BJ (cell line): ENCODE data around the gene GRK1. TPM values are rescaled to one million over a fixed set of nuclear protein-coding genes. Genes with fewer than 3 reads are reported as not detected.

Source experiments
- CTCF ChIA-PET: fragments of 350-600 bp; formaldehyde crosslinking; extraction: SDS; loops from one replicate; lab custom pipeline; 2021; ENCODE audit warnings: antibody characterized with exemption, inconsistent platforms; lab: Yijun Ruan, JAX
- POLR2A ChIA-PET: fragments of 300-600 bp; sonication (Branson Sonifier 250); formaldehyde crosslinking; extraction: SDS; loops from one replicate; lab custom pipeline; 2021; ENCODE audit warnings: antibody characterized with exemption; lab: Charles Lee
- DNase-seq: peaks from one replicate; pipeline ENCODE4 v3.0.0-alpha.2; 2011; ENCODE audit warnings: low read depth
- H3K27me3 ChIP-seq: 2 replicates; pipeline ENCODE4 v1.6.0; 2011; ENCODE audit warnings: low read length; ENCODE audit not compliant: control insufficient read depth, insufficient read depth
- H3K36me3 ChIP-seq: 2 replicates; pipeline ENCODE4 v1.5.1; 2011; ENCODE audit warnings: low read length; ENCODE audit not compliant: control insufficient read depth, insufficient read depth
- H3K4me3 ChIP-seq: 2 replicates; pipeline ENCODE4 v1.5.1; 2011; ENCODE audit warnings: low read depth, mild to moderate bottlenecking, control low read depth, low read length
- CTCF ChIP-seq: IDR thresholded peaks from 2 replicates; pipeline ENCODE4 v1.5.1; 2011; ENCODE audit warnings: low read depth, mild to moderate bottlenecking, control low read depth, inconsistent platforms, low read length, moderate library complexity; ENCODE audit not compliant: insufficient read depth
- polyA plus RNA-seq: library from polyadenylated mRNA; depleted of rRNA; stranded (reverse); fragments of >200 nt; gene quantifications from 2 replicates; pipeline ENCODE4 v1.2.3, GENCODE V29; 2011

GRK1 gene
- polyA plus RNA-seq, 1 experiment = 0.02 TPM

GRCh38 chr13:113762538-113762937 is 95.5 kb downstream of the GRK1 start:
- no peak overlapping the region for H3K4me3 ChIP-seq
- peaks cover 3% of the 10 kb centered on the region; the same call in 1 of the 2 replicates for H3K27me3 ChIP-seq
- ChIA-PET POLR2A (no interaction called here), CTCF (no interaction called here)
- no peak for TF ChIP-seq CTCF
- H3K36me3 ChIP-seq = no peaks in the 10 kb centered on the region
- DNase-seq = no peak

GRCh38 chr13:113763254-113763653 is 96.2 kb downstream of the GRK1 start:
- ChIA-PET CTCF (no interaction called here), POLR2A (no interaction called here)
- peaks cover 3% of the 10 kb centered on the region; the same call in 1 of the 2 replicates for H3K27me3 ChIP-seq
- H3K36me3 ChIP-seq = no peaks in the 10 kb centered on the region
- DNase-seq = no peak
- TF ChIP-seq CTCF = no peak
- no peak overlapping the region for H3K4me3 ChIP-seq

- H3K4me3 ChIP-seq = no peak overlapping the region
- H3K27me3 ChIP-seq = peaks cover 3% of the 10 kb centered on the region; the same call in 1 of the 2 replicates
- ChIA-PET POLR2A (no interaction called here), CTCF (no interaction called here)
- no peak for DNase-seq
- H3K36me3 ChIP-seq = no peaks in the 10 kb centered on the region
- TF ChIP-seq CTCF = no peak
These were observed 97.2 kb downstream of the GRK1 start for GRCh38 chr13:113763961-113764792.

DNA sequence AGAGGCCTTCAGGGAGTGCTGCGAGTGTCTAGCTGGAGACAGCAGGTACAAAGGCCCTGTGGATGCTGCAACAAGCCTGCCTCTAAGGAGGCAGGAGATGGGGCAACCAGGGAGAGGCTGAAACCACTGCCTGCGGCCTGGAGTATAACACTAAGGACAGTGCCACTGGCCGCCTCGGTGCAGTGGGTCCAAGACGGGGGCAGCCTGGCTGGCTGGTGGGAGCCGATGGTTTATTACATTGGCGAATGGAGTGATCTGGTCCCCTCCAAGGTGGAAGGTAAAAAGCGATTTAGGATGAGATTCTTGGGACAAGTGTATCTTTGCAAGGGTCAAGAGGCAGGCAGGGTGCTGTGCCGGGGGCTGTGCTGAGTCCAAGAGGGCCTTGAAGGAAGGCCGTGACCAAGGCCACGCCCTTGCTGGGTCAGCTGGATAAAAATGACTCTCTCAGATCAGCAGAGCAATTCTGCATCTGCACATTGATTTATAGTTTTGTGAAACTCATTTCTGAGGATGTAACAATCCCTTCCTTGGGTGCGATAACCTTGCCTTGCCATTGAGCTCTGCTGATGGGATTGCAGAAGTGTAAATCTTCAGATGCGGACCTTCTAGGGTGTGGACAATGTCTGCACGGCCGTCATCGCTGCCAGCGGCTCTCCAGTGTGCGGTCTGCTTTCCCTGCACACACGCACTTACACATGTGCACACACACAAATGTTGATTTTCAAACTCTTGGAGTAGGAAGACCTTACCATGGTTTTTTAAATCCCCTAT is 98.0 kb downstream of the GRK1 start:
- Histone ChIP-seq H3K4me3 (no peak overlapping the region), H3K27me3 (peaks cover 3% of the 10 kb centered on the region; the same call in 1 of the 2 replicates), H3K36me3 (no peaks in the 10 kb centered on the region)
- CTCF ChIA-PET = no interaction called here
- no peak for DNase-seq
- POLR2A ChIA-PET = no interaction called here
- TF ChIP-seq CTCF = no peak

DNA sequence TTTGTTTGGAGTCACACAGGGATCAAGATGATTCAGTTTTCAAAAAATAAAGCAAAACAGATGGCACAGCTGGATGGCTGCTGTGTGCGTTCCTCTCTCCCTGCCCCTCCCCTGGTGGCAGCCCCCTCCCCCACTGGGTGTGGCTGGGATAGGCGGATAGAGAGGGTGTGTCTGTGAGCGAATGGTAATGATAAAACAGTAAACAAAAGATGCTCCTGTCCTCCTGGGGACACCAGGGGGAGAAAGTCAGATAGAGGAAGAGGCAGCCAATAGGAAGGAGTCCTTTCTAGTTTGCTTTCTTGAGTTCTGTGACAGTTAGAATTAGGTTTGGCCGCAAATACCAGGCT is 98.5 kb downstream of the GRK1 start:
- CTCF ChIA-PET = no interaction called here
- no peak for DNase-seq
- POLR2A ChIA-PET = no interaction called here
- TF ChIP-seq CTCF = no peak
- no peaks in the 10 kb centered on the region for H3K36me3 ChIP-seq
- H3K4me3 ChIP-seq = no peak overlapping the region
- H3K27me3 ChIP-seq = peaks cover 2% of the 10 kb centered on the region; the same call in 1 of the 2 replicates
